Cardiac septum (tissue), 1 donor: Measurements from ENCODE around the gene DAB2. TPM values are rescaled to one million over a fixed set of nuclear protein-coding genes. Genes with fewer than 3 reads are reported as not detected.
A peak's percentile ranks its signal among the peaks of the same experiment; 100 is the strongest.

ENCODE experiments used
- DNase-seq: peaks from one replicate; pipeline ENCODE4 v3.0.0-alpha.2; 2020; ENCODE audit warnings: low spot score
- intact Hi-C: fragments of 100-400 bp; cut with DNase I; formaldehyde crosslinking; loops from one replicate; pipeline ENCODE4 v1.14.0; 2022
- long read RNA-seq: library from polyadenylated mRNA; unstranded; transcript quantifications from one replicate; pipeline ENCODE4 v2.0.0, GENCODE V29; 2021
- total RNA-seq: library from RNA; stranded (reverse); fragmentation: NEBNext Ultra II Directional; extraction: Animal tissue kit (Norgen Biotek cat#: 25700); gene quantifications from one replicate; pipeline ENCODE4 v1.2.1, GENCODE V29; 2021
- donor health status: DM: no; HTN: no; CAD: no.

The DAB2 gene
- total RNA-seq, result 28.7 TPM
- long read RNA-seq, full-length matches to known transcripts, result 6 of 17 reads
- long read RNA-seq, partial matches to known transcripts, result 5 of 17 reads
- long read RNA-seq, other reads (novel, unspliced or antisense), result 6 of 17 reads

GRCh38 chr5:39424736-39425637, at the start of gene DAB2:
Gene DAB2, minus strand, starts transcription at chr5:39424980. Its CDS starts 30,660 bp downstream, at chr5:39394320.
- peak; percentile 91 for DNase-seq
- intact Hi-C loops, result loop anchor here (2.0 to 5.0 kb wide), 3 partner anchors 42 to 122 kb away; no protein-coding TSS in a partner anchor

GRCh38 chr5:39473156-39473775, 48.5 kb upstream of the DAB2 start:
- intact Hi-C loops, result no loop called here
- DNase-seq, result no peak

- no peak for DNase-seq
- intact Hi-C loops, result no loop called here
Observed at GRCh38 chr5:39471836-39472508, 47.2 kb upstream of the DAB2 start.

GRCh38 chr5:39470811-39471210, 46.0 kb upstream of the DAB2 start:
- no peak for DNase-seq
- intact Hi-C loops, result no loop called here

- no peak for DNase-seq
- intact Hi-C loops, result loop anchor here (5.0 kb wide), 1 partner anchor 43 kb away; no protein-coding TSS in a partner anchor
Observed at GRCh38 chr5:39469777-39470415, 45.1 kb upstream of the DAB2 start.

GRCh38 chr5:39469176-39469575, 44.4 kb upstream of the DAB2 start:
- DNase-seq, result no peak
- intact Hi-C loops, result loop anchor here (5.0 kb wide), 1 partner anchor 42 kb away; no protein-coding TSS in a partner anchor

- DNase-seq, result no peak
- intact Hi-C loops, result loop anchor here (5.0 kb wide), 1 partner anchor 40 kb away; no protein-coding TSS in a partner anchor
Observed at GRCh38 chr5:39466846-39467245, 42.1 kb upstream of the DAB2 start.

- no peak for DNase-seq
- intact Hi-C loops, result loop anchor here (5.0 kb wide), 1 partner anchor 39 kb away; no protein-coding TSS in a partner anchor
Observed at GRCh38 chr5:39465843-39466242, 41.1 kb upstream of the DAB2 start.

- intact Hi-C loops, result loop anchor here (5.0 kb wide), 1 partner anchor 38 kb away; no protein-coding TSS in a partner anchor
Observed at GRCh38 chr5:39465097-39465496, 40.3 kb upstream of the DAB2 start.

GRCh38 chr5:39464088-39464487, 39.3 kb upstream of the DAB2 start:
- DNase-seq, result no peak
- intact Hi-C loops, result no loop called here

More at GRCh38 chr5:39465097-39465496, 40.3 kb upstream of the DAB2 start:
- no peak for DNase-seq

GRCh38 chr5:39462211-39462610, 37.4 kb upstream of the DAB2 start:
- intact Hi-C loops, result no loop called here
- no peak for DNase-seq

- intact Hi-C loops, result no loop called here
- DNase-seq, result no peak
Observed at GRCh38 chr5:39461007-39461682, 36.4 kb upstream of the DAB2 start.

- intact Hi-C loops, result no loop called here
- DNase-seq, result no peak
Observed at GRCh38 chr5:39459907-39460306, 35.1 kb upstream of the DAB2 start.

GRCh38 chr5:39459071-39459470, 34.3 kb upstream of the DAB2 start:
- no peak for DNase-seq
- intact Hi-C loops, result no loop called here

GRCh38 chr5:39455645-39456044, 30.9 kb upstream of the DAB2 start:
- DNase-seq, result no peak
- intact Hi-C loops, result no loop called here

GRCh38 chr5:39453606-39454005, 28.8 kb upstream of the DAB2 start:
- intact Hi-C loops, result no loop called here
- DNase-seq, result no peak

GRCh38 chr5:39452846-39453245, 28.1 kb upstream of the DAB2 start:
- intact Hi-C loops, result no loop called here
- no peak for DNase-seq

GRCh38 chr5:39451276-39451941, 26.6 kb upstream of the DAB2 start:
- DNase-seq, result no peak
- intact Hi-C loops, result no loop called here
